Measurements from ENCODE around the gene CD8B.

Gene CD8B

DNA sequence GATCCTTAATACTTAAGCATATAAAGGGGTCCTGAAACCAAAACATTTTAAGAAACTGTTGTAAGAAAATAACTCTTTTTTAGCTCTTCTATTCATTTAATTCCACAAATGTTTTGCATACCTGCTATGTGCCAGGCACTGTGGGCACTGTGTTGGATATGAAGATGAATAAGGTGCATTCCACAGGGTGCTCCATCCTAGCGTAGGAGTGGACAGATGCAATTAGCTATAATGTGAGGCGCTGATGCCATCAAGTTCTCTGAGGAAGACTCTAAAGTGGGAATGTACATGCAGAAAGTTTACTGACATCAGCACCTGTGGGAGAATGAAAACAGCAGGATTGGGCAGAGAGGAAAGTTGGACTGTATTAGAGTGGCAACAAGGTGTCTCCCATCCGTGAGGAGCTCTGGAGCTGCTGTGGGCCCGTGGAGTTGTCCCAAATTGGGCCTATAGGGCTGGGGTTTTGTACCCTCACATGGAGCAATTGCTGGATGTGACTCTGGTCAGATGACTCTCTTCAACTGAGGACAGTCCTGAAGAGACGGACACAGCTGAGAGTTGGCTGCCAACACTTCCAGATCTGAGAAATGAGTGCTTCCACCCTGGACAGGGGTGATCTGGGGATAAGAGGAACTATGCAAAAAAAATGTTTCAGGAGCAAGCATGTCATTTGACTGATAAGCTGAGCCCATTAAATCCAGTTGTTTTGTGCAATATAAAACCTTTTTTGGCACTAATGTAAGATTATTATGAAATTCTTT, 93.3 kb downstream of the CD8B start:
- no peak for DNase-seq

All from HCEC 1CT (cell line).